IPS-NIHi7 (cell line): ENCODE results near the gene CEMIP.
A peak's percentile ranks its signal among the peaks of the same experiment; 100 is the strongest.

Source experiments
- DNase-seq: peaks from one replicate; pipeline ENCODE4 v3.0.0; 2012; ENCODE audit warnings: mixed read lengths; ENCODE audit errors: extremely low spot score

Gene CEMIP

GRCh38 chr15:80785811-80786354 lies 6.7 kb downstream of the CEMIP start:
- no peak for DNase-seq

GRCh38 chr15:80787316-80787715 lies 8.1 kb downstream of the CEMIP start:
- peak; percentile 35 for DNase-seq

DNA sequence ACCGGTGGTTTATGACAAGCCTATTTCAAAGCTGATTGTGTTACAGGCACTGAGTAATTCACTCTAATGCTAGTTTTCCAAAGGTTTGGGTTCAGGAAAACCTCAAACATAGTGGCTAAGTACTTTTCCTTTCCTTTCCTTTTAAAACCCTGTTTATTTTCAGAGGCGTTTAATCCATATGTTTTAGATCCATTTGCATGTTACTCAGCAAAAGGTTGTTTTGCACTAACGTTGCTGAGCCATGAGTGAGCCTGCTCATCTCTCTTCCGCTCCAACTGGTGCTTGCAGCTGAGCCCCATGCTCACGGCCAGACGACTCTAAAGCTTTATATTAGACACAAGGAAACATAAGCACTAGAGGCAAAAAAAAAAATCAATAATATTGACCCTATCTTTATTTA lies 9.4 kb downstream of the CEMIP start:
- DNase-seq, result no peak

- no peak for DNase-seq
Observed at GRCh38 chr15:80789296-80789695, 10.1 kb downstream of the CEMIP start.

GRCh38 chr15:80789796-80790195 lies 10.6 kb downstream of the CEMIP start:
- DNase-seq, result no peak

DNA sequence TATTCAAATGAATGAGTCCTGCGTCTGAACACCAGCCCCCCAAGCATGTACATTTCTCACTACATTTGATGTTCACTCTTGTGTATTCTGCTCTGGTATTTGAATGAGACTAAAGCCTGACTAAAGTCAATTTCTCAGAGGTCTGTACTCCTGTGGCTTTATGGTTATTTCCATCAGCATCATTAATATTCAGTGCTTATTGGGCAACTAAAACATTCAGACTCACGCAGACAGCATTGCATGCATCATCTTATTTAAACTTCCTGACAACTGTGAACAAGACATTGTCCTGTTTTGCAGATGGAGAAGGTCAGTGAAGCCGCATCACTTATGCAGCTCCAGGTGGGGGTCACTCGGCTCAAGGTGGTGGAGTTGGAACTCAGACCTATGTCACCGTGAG lies 11.1 kb downstream of the CEMIP start:
- no peak for DNase-seq

DNA sequence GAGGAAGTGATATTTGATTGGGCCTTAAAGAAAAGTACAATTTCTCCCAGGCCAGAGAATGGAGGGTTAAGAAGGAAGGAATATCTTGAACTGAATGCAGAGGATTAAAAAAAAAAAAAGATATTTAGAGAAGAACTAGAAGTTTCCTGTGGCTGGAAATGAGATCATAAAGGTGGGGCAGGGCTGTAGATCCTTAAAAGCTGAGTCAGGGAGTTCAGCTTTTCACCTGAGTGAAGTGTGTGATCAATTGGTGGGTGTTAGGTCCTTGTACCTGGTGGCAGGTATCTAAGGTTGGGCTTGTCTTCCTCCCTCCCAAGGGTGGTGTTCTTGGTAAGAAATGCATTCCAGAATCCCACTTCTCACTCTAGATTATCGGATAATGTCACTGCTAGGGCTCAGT lies 11.8 kb downstream of the CEMIP start:
- DNase-seq, result no peak

DNA sequence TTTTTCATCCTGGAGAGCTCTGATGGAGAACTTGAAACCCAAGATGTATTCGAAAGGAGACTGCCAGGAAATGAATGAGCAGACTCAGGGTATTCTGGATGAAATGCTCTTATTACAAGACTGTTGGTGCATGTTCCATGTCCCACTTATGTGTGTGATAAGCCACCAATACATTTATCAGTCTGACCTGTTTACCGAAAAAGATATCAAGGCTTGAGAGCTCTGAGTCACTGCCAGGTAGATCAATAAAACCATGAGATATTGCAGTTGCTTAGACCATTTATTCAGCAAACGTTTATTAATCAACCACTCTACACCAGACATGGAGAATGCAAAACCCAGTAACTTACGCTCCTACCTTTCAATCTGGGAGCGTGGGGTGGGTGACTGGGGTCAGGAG lies 17.2 kb downstream of the CEMIP start:
- no peak for DNase-seq

- no peak for DNase-seq
Observed at GRCh38 chr15:80798911-80799310, 19.7 kb downstream of the CEMIP start.

- no peak for DNase-seq
Observed at GRCh38 chr15:80800067-80800466, 20.9 kb downstream of the CEMIP start.

DNA sequence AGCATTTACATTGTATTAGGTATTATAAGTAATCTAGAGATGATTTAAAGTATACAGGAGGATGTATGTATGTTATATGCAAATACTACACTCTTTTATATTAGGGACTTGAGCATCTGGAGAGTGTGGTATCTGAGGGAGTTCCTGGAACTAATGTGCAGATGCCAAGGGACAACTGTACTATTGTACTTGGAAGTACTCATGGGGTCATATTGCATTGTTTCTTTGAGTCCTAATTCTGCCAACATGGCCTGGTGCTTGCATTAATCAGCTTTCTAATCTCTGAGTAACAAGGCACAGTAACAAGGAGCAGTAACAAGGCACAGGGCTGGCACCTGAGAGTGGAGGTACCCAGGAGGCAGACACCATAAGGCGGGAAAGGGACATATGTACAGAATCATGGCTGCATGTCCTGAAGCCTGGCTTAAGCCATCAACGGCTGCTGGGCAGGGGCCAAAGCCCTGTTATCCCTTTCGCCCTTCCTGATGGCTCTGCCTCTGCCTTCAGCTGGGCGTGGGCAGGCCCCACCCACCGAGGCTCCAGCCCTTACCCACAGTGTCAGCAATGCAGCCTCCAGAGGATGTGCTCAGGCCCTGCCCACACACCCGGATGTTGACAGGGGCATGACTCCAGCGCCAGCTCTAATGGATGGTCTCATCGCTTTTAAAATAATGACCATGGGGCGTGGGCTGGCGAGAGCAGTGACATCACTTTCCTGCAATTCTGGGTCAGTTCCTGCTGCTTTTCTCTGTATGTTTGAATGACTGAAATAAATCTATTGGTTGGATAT lies 22.9 kb downstream of the CEMIP start:
- DNase-seq, result no peak

DNA sequence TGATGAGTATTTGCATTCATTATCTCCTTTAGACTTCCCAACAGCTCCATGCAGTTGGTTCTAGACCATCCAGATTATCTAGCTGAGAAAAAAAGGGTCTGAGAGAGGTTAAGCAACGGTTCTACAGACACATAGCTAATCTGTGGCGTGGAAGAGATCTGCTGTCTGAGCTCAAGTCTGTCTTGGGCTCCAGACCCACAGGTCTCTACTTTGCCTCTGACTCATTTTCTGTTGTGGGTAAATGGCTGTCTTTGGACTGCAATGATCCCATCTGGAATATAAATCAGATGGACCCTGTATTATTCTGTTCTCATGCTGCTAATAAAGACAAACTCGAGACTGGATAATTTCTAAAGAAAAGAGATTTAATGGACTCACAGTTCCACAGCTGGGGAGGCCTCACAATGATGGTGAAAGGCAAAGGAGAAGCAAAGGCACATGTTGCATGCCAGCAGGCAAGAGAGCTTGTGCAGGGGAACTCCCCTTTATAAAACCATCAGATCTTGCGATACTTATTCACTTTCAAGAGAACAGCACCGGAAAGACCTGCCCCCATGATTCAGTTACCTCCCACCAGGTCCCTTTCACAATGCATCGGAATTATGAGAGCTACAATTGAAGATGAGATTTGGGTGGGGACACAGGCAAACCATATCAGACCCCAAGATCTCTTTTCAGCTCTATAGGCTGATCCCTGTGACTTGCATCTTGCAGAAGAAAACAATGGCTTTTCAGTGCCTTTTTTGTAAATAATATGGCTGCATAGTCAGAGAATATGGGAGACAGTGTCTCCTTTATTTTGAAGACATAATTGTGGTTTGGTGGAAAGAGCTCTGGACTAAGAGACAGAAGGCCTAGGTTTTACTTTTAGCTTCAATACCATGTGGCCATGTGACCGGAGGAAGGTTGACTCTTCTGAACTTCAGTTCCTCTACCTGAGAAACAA lies 24.7 kb downstream of the CEMIP start:
- no peak for DNase-seq

- DNase-seq, result no peak
Observed at GRCh38 chr15:80804970-80805495, 25.9 kb downstream of the CEMIP start.

GRCh38 chr15:80811781-80812315 lies 32.7 kb downstream of the CEMIP start:
- DNase-seq, result no peak

DNA sequence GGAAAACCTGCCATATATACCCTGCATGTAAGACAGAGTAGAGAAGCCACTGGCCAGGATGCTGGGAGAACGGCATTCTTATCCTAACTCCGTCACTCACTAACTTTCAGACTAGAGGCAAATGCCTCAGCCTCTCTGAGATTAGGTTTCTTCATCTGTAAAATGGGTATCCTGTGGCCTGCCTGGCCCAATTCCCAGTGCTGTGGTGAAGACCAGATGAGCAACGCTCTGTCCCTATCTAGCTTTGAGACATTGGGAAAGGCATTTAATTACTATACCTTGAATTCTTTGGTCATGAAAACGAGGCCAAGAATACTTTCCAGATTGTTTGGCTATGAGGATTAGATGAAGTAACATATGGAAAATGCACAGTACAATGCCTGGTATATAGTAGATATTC lies 35.9 kb downstream of the CEMIP start:
- no peak for DNase-seq

DNA sequence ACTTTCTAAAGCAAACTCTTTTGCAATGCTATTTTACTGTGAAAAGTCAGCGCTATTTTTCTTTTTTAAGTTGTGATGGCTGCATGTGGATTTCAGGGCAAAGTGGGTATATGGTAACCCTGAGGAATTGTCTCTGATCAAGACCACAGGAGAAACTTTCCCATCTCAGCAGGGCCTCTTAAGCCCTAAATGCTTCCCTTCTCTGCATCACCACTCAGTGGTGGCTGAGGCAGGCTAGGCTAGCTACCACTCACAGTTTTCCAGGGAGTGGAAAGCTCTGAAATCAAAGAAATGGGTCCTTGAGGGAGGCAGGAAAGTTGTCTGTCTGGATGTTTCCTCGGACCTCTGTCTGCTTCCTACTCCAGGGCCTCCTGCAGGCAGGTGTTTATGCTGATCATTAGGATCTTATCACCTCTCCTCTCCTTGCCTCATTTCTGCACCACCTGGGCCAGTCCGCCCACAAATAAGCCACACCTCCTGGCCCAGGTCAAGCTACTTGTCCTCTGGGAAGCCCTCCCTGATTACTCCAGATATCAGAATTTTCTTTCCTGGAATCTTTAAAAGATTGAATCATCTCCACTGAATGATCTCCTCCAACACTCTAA lies 37.0 kb downstream of the CEMIP start:
- DNase-seq, result no peak

DNA sequence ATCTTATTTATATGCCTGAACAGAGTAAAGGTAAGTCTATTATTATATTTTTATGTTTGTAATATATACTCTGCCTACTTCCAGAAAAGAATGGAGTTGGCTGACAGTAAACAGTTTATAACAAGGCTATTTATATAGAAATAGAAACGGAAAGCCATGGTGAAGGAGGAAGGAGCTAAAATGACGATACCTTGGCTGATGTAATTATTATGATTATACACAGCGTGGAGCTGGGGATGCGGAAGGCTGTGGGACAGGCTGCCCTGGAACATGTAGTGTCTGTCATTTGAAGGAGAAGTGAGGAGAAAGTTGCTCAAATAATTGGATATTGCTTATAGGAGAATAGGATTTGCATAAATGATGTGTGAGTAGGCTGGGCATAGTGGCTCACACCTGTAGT lies 37.8 kb downstream of the CEMIP start:
- no peak for DNase-seq

- no peak for DNase-seq
Observed at GRCh38 chr15:80817901-80818300, 38.7 kb downstream of the CEMIP start.

- no peak for DNase-seq
Observed at GRCh38 chr15:80819001-80819400, 39.8 kb downstream of the CEMIP start.

DNA sequence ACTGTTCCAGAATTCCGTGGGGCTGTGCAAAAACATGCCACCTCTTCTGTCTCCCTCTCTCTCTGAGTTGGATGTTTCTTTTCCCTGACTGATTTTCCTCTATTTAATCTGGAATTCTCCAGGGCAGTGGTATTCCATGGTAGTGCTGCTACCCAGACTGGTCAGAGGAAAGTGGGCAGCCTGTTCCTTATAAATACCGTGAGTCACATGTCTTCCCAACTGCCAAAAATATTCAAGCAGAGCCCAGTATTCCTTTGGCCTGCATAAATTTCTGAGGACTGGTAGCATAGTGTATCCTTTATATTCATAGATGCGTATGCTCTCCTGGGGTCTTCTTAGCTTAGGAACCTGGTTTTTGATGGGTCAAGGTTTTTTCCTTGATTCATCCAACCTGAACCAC lies 40.9 kb downstream of the CEMIP start:
- DNase-seq, result no peak

DNA sequence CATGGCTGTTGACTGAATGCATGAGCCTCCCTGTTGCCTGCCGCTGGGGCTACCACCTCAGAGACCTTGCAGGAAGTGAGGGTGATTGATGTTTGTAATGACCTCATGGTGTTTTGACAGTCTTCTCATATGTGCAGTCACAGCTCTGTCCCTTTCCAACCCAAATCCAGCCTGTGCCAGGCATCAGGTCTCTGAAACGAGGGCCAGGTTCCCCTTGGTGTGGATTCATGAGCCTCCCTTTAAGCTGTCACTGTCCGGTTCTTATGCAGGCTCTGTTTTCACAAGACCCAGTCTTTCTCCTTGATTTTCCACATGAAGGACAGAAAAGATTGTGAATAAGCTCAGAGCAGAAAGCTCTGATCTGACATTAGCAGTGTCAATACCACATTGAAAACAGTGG lies 43.1 kb downstream of the CEMIP start:
- no peak for DNase-seq

- DNase-seq, result no peak
Observed at GRCh38 chr15:80822676-80823075, 43.5 kb downstream of the CEMIP start.
